IMR-90 (cell line): ENCODE measurements around the gene KLF13.

ENCODE experiments used
- BHLHE40 ChIP-seq: fragments of 150-350 bp; IDR thresholded peaks from 2 replicates; pipeline ENCODE4 v1.6.1; 2016; ENCODE audit warnings: mild to moderate bottlenecking, low read depth, low read length
- CHD1 ChIP-seq: IDR thresholded peaks from 2 replicates; pipeline ENCODE4 v1.6.1; 2012; ENCODE audit warnings: low read depth, low read length, improper control_type of control experiment
- CTCF ChIP-seq: conservative IDR thresholded peaks from 2 replicates; pipeline ENCODE4 v1.5.1; 2012; ENCODE audit warnings: mild to moderate bottlenecking, low read depth, low read length, improper control_type of control experiment
- ELK1 ChIP-seq: fragments of 150-350 bp; IDR thresholded peaks from 2 replicates; pipeline ENCODE4 v1.6.1; 2016; ENCODE audit warnings: low read depth, mild to moderate bottlenecking, low read length, moderate library complexity, borderline replicate concordance
- FOS ChIP-seq: fragments of 150-350 bp; IDR thresholded peaks from 2 replicates; pipeline ENCODE4 v1.6.1; 2016; ENCODE audit warnings: low read depth, low read length
- MAZ ChIP-seq: IDR thresholded peaks from 2 replicates; pipeline ENCODE4 v1.6.1; 2012; ENCODE audit warnings: low read depth, mild to moderate bottlenecking, low read length, improper control_type of control experiment, moderate library complexity, borderline replicate concordance
- MXI1 ChIP-seq: IDR thresholded peaks from 2 replicates; pipeline ENCODE4 v1.6.1; 2012; ENCODE audit warnings: low read depth, mild to moderate bottlenecking, low read length, moderate library complexity, borderline replicate concordance
- POLR2A ChIP-seq: IDR thresholded peaks from 2 replicates; pipeline ENCODE4 v1.6.1; 2012; ENCODE audit warnings: mild to moderate bottlenecking, low read depth, low read length
- RAD21 ChIP-seq: IDR thresholded peaks from 2 replicates; pipeline ENCODE4 v1.6.1; 2012; ENCODE audit warnings: low read length, improper control_type of control experiment
- RFX5 ChIP-seq: IDR thresholded peaks from 2 replicates; pipeline ENCODE4 v1.8.0; 2012; ENCODE audit warnings: low read depth, mild to moderate bottlenecking, low read length, moderate library complexity
- SMC3 ChIP-seq: fragments of 150-350 bp; IDR thresholded peaks from 2 replicates; pipeline ENCODE4 v1.6.1; 2016; ENCODE audit warnings: low read depth, mild to moderate bottlenecking, antibody characterized with exemption, low read length, moderate library complexity
- USF2 ChIP-seq: fragments of 150-350 bp; IDR thresholded peaks from 2 replicates; pipeline ENCODE4 v1.6.1; 2017; ENCODE audit warnings: mild to moderate bottlenecking, antibody characterized with exemption, low read length, low read depth

GRCh38 chr15:31398677-31399301 is 72.2 kb downstream of the KLF13 start:
- TF ChIP-seq USF2 (no peak), RFX5 (no peak), CTCF (no peak), FOS (no peak), RAD21 (no peak), MXI1 (no peak), MAZ (no peak), POLR2A (no peak), BHLHE40 (no peak), SMC3 (no peak), ELK1 (no peak), CHD1 (no peak)
